HepG2 (cell line): ENCODE measurements around the gene CENPB. TPM values are rescaled to one million over a fixed set of nuclear protein-coding genes. Genes with fewer than 3 reads are reported as not detected.

ENCODE experiments used
- ATM ChIP-seq: fragments of 450-650 bp; IDR thresholded peaks from 2 replicates; pipeline ENCODE4 v1.7.1; 2017; ENCODE audit warnings: mild to moderate bottlenecking, borderline replicate concordance
- HMG20A ChIP-seq: IDR thresholded peaks from 2 replicates; pipeline ENCODE4 v1.6.1; 2016; ENCODE audit warnings: borderline replicate concordance
- HNRNPK ChIP-seq: fragments of 200-400 bp; formaldehyde crosslinking; IDR thresholded peaks from 2 replicates; pipeline ENCODE4 v1.6.1; 2018; ENCODE audit warnings: low read length, low read depth, moderate library complexity, mild to moderate bottlenecking; ENCODE audit not compliant: poor library complexity, severe bottlenecking
- ISX ChIP-seq: sonication (generic); formaldehyde crosslinking; conservative IDR thresholded peaks from 2 replicates; pipeline ENCODE4 v1.5.0; 2020; ENCODE audit warnings: missing genetic modification reagents
- KDM4B ChIP-seq: sonication (generic); formaldehyde crosslinking; IDR thresholded peaks from 2 replicates; pipeline ENCODE4 v1.4.0; 2020; ENCODE audit warnings: missing genetic modification reagents
- KLF15 ChIP-seq: sonication (generic); formaldehyde crosslinking; IDR thresholded peaks from 2 replicates; pipeline ENCODE4 v1.8.1; 2023; ENCODE audit warnings: borderline replicate concordance, mild to moderate bottlenecking, inconsistent platforms, missing genetic modification reagents, mixed read lengths
- KMT2B ChIP-seq: IDR thresholded peaks from 2 replicates; pipeline ENCODE4 v1.6.1; 2016; ENCODE audit warnings: missing genetic modification reagents, missing compliant biosample characterization
- MEIS1 ChIP-seq: sonication (generic); formaldehyde crosslinking; IDR thresholded peaks from 2 replicates; pipeline ENCODE4 v1.9.0; 2021; ENCODE audit warnings: mild to moderate bottlenecking, missing genetic modification reagents, moderate library complexity, borderline replicate concordance
- MTA1 ChIP-seq: sonication (generic); formaldehyde crosslinking; IDR thresholded peaks from 2 replicates; pipeline ENCODE4 v1.4.0; 2020; ENCODE audit warnings: missing genetic modification reagents, mild to moderate bottlenecking, borderline replicate concordance
- NONO ChIP-seq, 2 experiments: fragments of 450-650 bp in 1 of 2; sonication (generic) in 1 of 2; formaldehyde crosslinking in 1 of 2; IDR thresholded peaks in 1 of 2; conservative IDR thresholded peaks in 1 of 2; 2 replicates each; pipeline versions ENCODE4 v1.6.1 to v1.8.0; 2017 to 2022; ENCODE audit warnings: mild to moderate bottlenecking in 1 of 2, missing genetic modification reagents in 1 of 2, moderate library complexity in 1 of 2
- PHF20 ChIP-seq: sonication (generic); formaldehyde crosslinking; IDR thresholded peaks from 2 replicates; pipeline ENCODE4 v1.5.0; 2020; ENCODE audit warnings: mild to moderate bottlenecking, missing genetic modification reagents
- RFX5 ChIP-seq: IDR thresholded peaks from 2 replicates; pipeline ENCODE4 v1.6.1; 2011; ENCODE audit warnings: low read depth, low read length, improper control_type of control experiment
- SETDB1 ChIP-seq: sonication (generic); formaldehyde crosslinking; IDR thresholded peaks from 2 replicates; pipeline ENCODE4 v1.5.1; 2020; ENCODE audit warnings: missing genetic modification reagents, mild to moderate bottlenecking, borderline replicate concordance
- TEAD3 ChIP-seq: optimal IDR thresholded peaks from 2 replicates; pipeline ENCODE3; 2016; ENCODE audit warnings: borderline replicate concordance
- ZBTB44 ChIP-seq: sonication (generic); formaldehyde crosslinking; IDR thresholded peaks from 2 replicates; pipeline ENCODE4 v1.4.0; 2020; ENCODE audit warnings: missing genetic modification reagents
- ZNF3 ChIP-seq: IDR thresholded peaks from 2 replicates; pipeline ENCODE4 v1.7.0; 2017; ENCODE audit warnings: inconsistent platforms
- ZNF317 ChIP-seq: sonication (generic); formaldehyde crosslinking; IDR thresholded peaks from 2 replicates; pipeline ENCODE4 v1.5.0; 2020; ENCODE audit warnings: mild to moderate bottlenecking, missing genetic modification reagents
- ZNF335 ChIP-seq: sonication (generic); formaldehyde crosslinking; IDR thresholded peaks from 2 replicates; pipeline ENCODE4 v1.4.0; 2020; ENCODE audit warnings: missing genetic modification reagents
- ZNF503 ChIP-seq: sonication (generic); formaldehyde crosslinking; IDR thresholded peaks from 2 replicates; pipeline ENCODE4 v1.4.0; 2020; ENCODE audit warnings: missing genetic modification reagents
- ZNF557 ChIP-seq: sonication (generic); formaldehyde crosslinking; IDR thresholded peaks from 2 replicates; pipeline ENCODE4 v1.4.0; 2020; ENCODE audit warnings: missing genetic modification reagents
- ZNF580 ChIP-seq: IDR thresholded peaks from 2 replicates; pipeline ENCODE4 v1.6.1; 2016; ENCODE audit warnings: low read depth, borderline replicate concordance
- polyA plus RNA-seq, 8 experiments: library from polyadenylated mRNA; depleted of rRNA in 3 of 8; stranded (reverse) in 7 of 8; unstranded in 1 of 8; fragments of >200 nt; fragmentation: Illumina TruSeq in 4 of 8; extraction: Trizol in 4 of 8; gene quantifications; 2 replicates each; pipeline versions ENCODE4 v1.2.1 to v1.2.3, GENCODE V29; 2011 to 2016; ENCODE audit warnings: low read depth in 4 of 8, missing spikeins in 1 of 8, mixed read lengths in 1 of 8; ENCODE audit not compliant: insufficient read depth in 1 of 8
- total RNA-seq, 5 experiments: library from RNA; depleted of rRNA; stranded (reverse); fragments of >200 nt; fragmentation: Illumina TruSeq; extraction: Trizol; gene quantifications; 2 replicates each; pipeline ENCODE4 v1.2.3, GENCODE V29; 2016; ENCODE audit warnings: low read depth in 1 of 5
- TF ChIP-seq, protein P1 (sequence below): sonication (generic); formaldehyde crosslinking; IDR thresholded peaks from 2 replicates; pipeline ENCODE4 v1.8.0; 2023; ENCODE audit warnings: mild to moderate bottlenecking, missing genetic modification reagents
- TF ChIP-seq, protein P2 (sequence below): IDR thresholded peaks from 2 replicates; pipeline ENCODE4 v1.6.1; 2012; ENCODE audit warnings: low read depth, low read length, improper control_type of control experiment

The CENPB gene
- total and polyA plus RNA-seq, 2 of the 13 experiments (the other 11 are each of a cell fraction or from before 2014, with no cell fraction given): 10.4 to 54.5 TPM

DNA sequence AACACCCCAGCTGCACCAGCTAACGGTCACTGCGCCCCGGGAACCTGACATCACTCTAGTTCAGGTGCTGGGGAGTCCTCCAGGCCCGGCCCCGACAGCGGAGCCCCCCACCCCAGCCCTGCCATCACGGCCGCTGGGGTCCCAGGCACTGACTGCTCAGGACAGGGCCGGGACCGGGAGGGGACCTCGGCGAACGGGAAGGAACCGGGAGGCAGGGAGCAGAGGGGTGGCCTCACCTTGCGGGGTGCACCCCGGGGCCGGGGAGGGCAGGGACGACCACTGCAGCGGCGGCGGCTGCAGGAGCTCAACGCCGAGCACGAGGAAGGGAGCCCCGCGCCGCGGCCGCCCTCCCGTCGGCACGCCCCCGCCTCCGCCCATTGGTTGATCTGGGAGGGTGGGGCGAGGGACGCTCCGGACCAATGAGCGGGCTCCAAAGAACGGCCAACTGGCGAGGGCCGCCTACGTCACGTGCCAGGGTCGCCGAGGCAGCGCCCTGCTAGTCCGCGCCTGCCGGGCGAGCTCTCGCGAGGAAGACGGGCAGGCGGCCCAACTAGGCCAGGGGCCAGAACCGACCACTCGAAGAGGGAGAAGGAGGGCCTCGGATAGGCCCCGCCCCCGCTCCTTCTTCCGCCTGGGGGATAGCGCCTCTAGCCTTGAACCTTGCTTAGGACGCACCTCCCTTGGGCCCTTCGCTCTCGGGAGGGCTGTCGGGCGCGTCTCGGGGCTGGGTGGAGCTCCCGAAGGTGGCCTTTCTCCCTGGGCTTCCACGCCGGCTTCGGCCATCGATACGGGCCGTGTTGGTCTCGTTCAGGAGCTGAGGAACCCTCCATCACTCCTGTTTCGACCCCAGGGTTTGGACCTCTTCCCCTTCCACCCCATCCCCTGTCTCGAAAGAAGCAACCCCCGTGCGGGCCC is 18.9 kb downstream of the CENPB start, which contains the start of gene ADISSP (continued):
- TF ChIP-seq ZNF503 (CRISPR knock-in tag) (peak; percentile 77), NONO (IDR thresholded peaks at IDR 0.05) (no peak), NONO (CRISPR knock-in tag; conservative IDR thresholded peaks at IDR 0.05) (peak; percentile 67), KDM4B (CRISPR knock-in tag) (peak; percentile 62), ZNF557 (CRISPR knock-in tag) (0 out of 2 replicates have a peak, but pooled peaks have one; percentile 34), KMT2B (CRISPR knock-in tag) (peak; percentile 86), ZNF580 (CRISPR knock-in tag) (no peak; the same call in none of the 2 replicates), ATM (no peak), TEAD3 (CRISPR knock-in tag) (peak; percentile 22), ZNF335 (CRISPR knock-in tag) (0 out of 2 replicates have a peak, but pooled peaks have one; percentile 21), ZBTB44 (CRISPR knock-in tag) (no peak), ZNF317 (peak; percentile 40; the same call in 1 of the 2 replicates), RFX5 (peak; percentile 63), MEIS1 (CRISPR knock-in tag) (peak; percentile 80; the same call in 1 of the 2 replicates), ISX (peak; percentile 90; the same call in 1 of the 2 replicates), ZNF3 (CRISPR knock-in tag) (no peak), SETDB1 (CRISPR knock-in tag) (no peak), HNRNPK (peak; percentile 71), MTA1 (CRISPR knock-in tag) (peak; percentile 67; the same call in 1 of the 2 replicates), PHF20 (CRISPR knock-in tag) (peak; percentile 77), KLF15 (peak; percentile 2), HMG20A (CRISPR knock-in tag) (no peak)
- TF ChIP-seq, protein P1, sequence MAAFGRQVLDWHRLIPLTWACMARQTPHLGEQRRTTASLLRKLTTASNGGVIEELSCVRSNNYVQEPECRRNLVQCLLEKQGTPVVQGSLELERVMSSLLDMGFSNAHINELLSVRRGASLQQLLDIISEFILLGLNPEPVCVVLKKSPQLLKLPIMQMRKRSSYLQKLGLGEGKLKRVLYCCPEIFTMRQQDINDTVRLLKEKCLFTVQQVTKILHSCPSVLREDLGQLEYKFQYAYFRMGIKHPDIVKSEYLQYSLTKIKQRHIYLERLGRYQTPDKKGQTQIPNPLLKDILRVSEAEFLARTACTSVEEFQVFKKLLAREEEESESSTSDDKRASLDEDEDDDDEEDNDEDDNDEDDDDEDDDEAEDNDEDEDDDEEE (CRISPR knock-in tag): peak; percentile 99
- TF ChIP-seq, protein P2, sequence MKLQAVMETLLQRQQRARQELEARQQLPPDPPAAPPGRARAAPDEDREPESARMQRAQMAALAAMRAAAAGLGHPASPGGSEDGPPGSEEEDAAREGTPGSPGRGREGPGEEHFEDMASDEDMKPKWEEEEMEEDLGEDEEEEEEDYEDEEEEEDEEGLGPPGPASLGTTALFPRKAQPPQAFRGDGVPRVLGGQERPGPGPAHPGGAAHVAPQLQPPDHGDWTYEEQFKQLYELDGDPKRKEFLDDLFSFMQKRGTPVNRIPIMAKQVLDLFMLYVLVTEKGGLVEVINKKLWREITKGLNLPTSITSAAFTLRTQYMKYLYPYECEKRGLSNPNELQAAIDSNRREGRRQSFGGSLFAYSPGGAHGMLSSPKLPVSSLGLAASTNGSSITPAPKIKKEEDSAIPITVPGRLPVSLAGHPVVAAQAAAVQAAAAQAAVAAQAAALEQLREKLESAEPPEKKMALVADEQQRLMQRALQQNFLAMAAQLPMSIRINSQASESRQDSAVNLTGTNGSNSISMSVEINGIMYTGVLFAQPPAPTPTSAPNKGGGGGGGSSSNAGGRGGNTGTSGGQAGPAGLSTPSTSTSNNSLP: no peak
